ENCODE data around the gene SPACA9.

Gene SPACA9

GRCh38 chr9:132863096-132863495, 15.6 kb upstream of the SPACA9 start:
- no peak for DNase-seq (ENCODE audit: low read depth)
- no peak overlapping the region for H3K4me3 ChIP-seq (ENCODE audit: low read depth, low read length)
- no peak for TF ChIP-seq CTCF (IDR thresholded peaks at IDR 0.05; ENCODE audit: low read depth, low read length, missing control alignments)

GRCh38 chr9:132864277-132864676, 14.4 kb upstream of the SPACA9 start:
- H3K4me3 ChIP-seq (ENCODE audit: low read depth, low read length): no peak overlapping the region
- no peak for DNase-seq (ENCODE audit: low read depth)
- TF ChIP-seq CTCF (IDR thresholded peaks at IDR 0.05; ENCODE audit: low read depth, low read length, missing control alignments): no peak

- DNase-seq (ENCODE audit: low read depth): no peak
- TF ChIP-seq CTCF (IDR thresholded peaks at IDR 0.05; ENCODE audit: low read depth, low read length, missing control alignments): no peak
These were observed 14.0 kb upstream of the SPACA9 start for GRCh38 chr9:132864691-132865090.

GRCh38 chr9:132866898-132867297, 11.8 kb upstream of the SPACA9 start:
- H3K4me3 ChIP-seq (ENCODE audit: low read depth, low read length): no peak overlapping the region
- no peak for DNase-seq (ENCODE audit: low read depth)
- TF ChIP-seq CTCF (IDR thresholded peaks at IDR 0.05; ENCODE audit: low read depth, low read length, missing control alignments): no peak

More at GRCh38 chr9:132864691-132865090, 14.0 kb upstream of the SPACA9 start:
- no peak overlapping the region for H3K4me3 ChIP-seq (ENCODE audit: low read depth, low read length)

GRCh38 chr9:132869266-132869665, 9.4 kb upstream of the SPACA9 start:
- no peak overlapping the region for H3K4me3 ChIP-seq (ENCODE audit: low read depth, low read length)
- no peak for TF ChIP-seq CTCF (IDR thresholded peaks at IDR 0.05; ENCODE audit: low read depth, low read length, missing control alignments)
- DNase-seq (ENCODE audit: low read depth): no peak

- TF ChIP-seq CTCF (IDR thresholded peaks at IDR 0.05; ENCODE audit: low read depth, low read length, missing control alignments): no peak
- no peak overlapping the region for H3K4me3 ChIP-seq (ENCODE audit: low read depth, low read length)
- no peak for DNase-seq (ENCODE audit: low read depth)
These were observed 5.3 kb upstream of the SPACA9 start for GRCh38 chr9:132873403-132873802.

- no peak for TF ChIP-seq CTCF (IDR thresholded peaks at IDR 0.05; ENCODE audit: low read depth, low read length, missing control alignments)
- no peak for DNase-seq (ENCODE audit: low read depth)
- no peak overlapping the region for H3K4me3 ChIP-seq (ENCODE audit: low read depth, low read length)
These were observed 3.5 kb upstream of the SPACA9 start for GRCh38 chr9:132875159-132875558.

Data from GM12864 (cell line).